Measurements from ENCODE around the gene PLA2G7.
A peak's percentile ranks its signal among the peaks of the same experiment; 100 is the strongest.

- TF ChIP-seq POLR2AphosphoS5 (IDR thresholded peaks at IDR 0.05) (peak in 1 of 3 donors; percentile 31), CTCF (IDR thresholded peaks at IDR 0.05 in 8 of 11, conservative IDR thresholded peaks at IDR 0.05 in 3 of 11) (no peak), POLR2A (IDR thresholded peaks at IDR 0.05) (no peak)
These were observed 1.8 kb downstream of the PLA2G7 start for GRCh38 chr6:46733341-46733801.
